AG04450 (cell line): ENCODE measurements around the gene C9orf43. TPM values are rescaled to one million over a fixed set of nuclear protein-coding genes. Genes with fewer than 3 reads are reported as not detected.

Source experiments
- CTCF ChIA-PET: fragments of 300-600, 350-600 bp; formaldehyde crosslinking; extraction: SDS; loops from one replicate; lab custom pipeline; 2022; ENCODE audit warnings: antibody characterized with exemption, inconsistent platforms; lab: Charles Lee
- POLR2A ChIA-PET: fragments of 350-600 bp; formaldehyde crosslinking; extraction: SDS; loops from one replicate; lab custom pipeline; 2021; ENCODE audit warnings: antibody characterized with exemption, inconsistent platforms; lab: Yijun Ruan, JAX
- DNase-seq: peaks from one replicate; pipeline ENCODE4 v3.0.0-alpha.2; 2011; ENCODE audit warnings: low read depth, low spot score
- H3K27ac ChIP-seq: one replicate; pipeline ENCODE4 v1.5.1; 2012; ENCODE audit warnings: low read depth, low read length, control low read depth
- H3K27me3 ChIP-seq: one replicate; pipeline ENCODE4 v1.6.0; 2012; ENCODE audit warnings: low read length; ENCODE audit not compliant: control insufficient read depth, insufficient read depth
- H3K4me3 ChIP-seq: 2 replicates; pipeline ENCODE4 v1.5.1; 2011; ENCODE audit warnings: mild to moderate bottlenecking, low read depth, low read length, control low read depth
- H3K9me3 ChIP-seq: 2 replicates; pipeline ENCODE4 v1.5.1; 2012; ENCODE audit warnings: low read length; ENCODE audit not compliant: control insufficient read depth, insufficient read depth
- polyA plus RNA-seq: library from polyadenylated mRNA; depleted of rRNA; stranded (reverse); fragments of >200 nt; gene quantifications from 2 replicates; pipeline ENCODE4 v1.2.3, GENCODE V29; 2011
- TF ChIP-seq, protein P1 (sequence below): IDR thresholded peaks from 2 replicates; pipeline ENCODE4 v1.5.1; 2011; ENCODE audit warnings: low read depth, low read length, control low read depth, inconsistent platforms

The C9orf43 gene
- polyA plus RNA-seq, 1 experiment, result 0.50 TPM

DNA sequence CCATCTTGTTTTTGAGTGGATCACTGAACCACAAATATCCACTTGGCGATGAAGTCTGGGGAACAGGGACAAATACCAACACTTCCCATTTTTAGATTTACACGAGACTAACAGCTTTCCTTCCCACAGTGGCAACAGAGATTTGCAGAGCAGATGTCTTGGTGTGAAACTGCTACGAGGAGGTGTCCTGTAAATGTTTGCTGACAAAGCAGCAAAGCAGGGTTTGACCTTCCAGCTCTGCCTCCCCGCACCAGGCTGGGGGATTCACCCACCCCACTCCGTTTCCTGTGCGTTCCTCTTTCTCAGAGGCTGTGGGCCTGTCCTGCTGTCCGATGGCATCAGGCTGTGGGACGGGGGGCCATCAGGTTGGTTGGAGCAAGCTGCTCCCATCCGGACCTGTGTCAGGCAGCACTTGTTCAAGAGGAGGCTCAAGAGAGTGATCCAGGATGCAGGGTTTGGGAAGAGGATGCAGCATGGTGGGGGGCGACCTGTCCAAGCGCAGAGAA lies 52.3 kb downstream of the C9orf43 start:
- ChIA-PET CTCF (interaction anchor here (0.6 to 1.2 kb wide), 2 partner anchors 26 to 127 kb away, joined by 3 read pairs; no protein-coding TSS in a partner anchor), POLR2A (interaction anchor here (1.2 kb wide), 1 partner anchor 103 kb away, joined by 4 read pairs; no protein-coding TSS in a partner anchor)
- Histone ChIP-seq H3K27ac (no peak overlapping the region), H3K4me3 (no peak overlapping the region), H3K9me3 (no peaks in the 10 kb centered on the region; the same call in 1 of the 2 replicates), H3K27me3 (peaks cover 3% of the 10 kb centered on the region)
- TF ChIP-seq, protein P1, sequence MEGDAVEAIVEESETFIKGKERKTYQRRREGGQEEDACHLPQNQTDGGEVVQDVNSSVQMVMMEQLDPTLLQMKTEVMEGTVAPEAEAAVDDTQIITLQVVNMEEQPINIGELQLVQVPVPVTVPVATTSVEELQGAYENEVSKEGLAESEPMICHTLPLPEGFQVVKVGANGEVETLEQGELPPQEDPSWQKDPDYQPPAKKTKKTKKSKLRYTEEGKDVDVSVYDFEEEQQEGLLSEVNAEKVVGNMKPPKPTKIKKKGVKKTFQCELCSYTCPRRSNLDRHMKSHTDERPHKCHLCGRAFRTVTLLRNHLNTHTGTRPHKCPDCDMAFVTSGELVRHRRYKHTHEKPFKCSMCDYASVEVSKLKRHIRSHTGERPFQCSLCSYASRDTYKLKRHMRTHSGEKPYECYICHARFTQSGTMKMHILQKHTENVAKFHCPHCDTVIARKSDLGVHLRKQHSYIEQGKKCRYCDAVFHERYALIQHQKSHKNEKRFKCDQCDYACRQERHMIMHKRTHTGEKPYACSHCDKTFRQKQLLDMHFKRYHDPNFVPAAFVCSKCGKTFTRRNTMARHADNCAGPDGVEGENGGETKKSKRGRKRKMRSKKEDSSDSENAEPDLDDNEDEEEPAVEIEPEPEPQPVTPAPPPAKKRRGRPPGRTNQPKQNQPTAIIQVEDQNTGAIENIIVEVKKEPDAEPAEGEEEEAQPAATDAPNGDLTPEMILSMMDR, result no peak
- DNase-seq, result no peak

DNA sequence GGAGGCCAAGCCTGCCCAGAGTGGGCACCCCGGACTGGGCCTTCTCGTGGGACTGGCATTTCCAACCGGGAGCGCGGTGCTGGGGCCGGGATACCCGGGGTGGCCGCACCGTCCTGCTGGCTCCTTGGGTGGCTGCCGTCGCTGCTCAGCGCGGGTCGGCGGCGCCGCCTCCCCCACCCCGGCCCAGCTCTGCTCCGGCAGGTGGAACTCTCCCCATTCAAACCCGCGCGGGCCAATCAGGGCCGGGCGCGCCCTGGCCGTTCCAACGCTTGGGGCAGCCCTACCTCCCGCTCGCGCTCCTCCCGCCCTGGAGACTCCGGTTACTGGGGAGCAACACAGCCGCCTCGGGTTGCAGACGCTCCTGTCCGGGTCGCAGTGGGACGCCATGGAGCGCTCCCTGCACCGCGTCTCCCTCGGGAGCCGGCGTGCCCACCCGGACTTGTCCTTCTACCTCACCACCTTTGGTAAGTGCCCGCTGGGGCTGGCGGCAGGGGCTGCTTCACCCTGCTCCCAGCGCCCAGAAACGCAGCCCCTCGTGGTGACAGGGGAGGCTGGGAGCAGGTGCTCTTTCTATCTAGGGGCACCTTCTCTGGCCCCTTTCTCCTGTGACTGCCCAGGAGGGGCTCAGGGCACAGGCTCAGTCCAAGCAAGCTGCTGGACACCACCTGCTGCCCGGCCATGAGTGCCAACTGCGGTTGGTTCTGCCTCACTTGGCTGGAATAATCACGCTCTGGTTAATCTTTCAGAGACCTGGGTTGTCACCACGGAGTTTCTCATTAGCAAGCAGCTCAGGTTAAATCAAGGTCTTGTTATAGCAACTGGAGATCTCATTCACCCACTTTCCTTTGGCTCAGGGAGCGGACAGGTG lies 53.1 kb downstream of the C9orf43 start, which contains the start of gene RGS3:
TSS of gene RGS3 (plus strand) at position 310 of the 868 bp plus-strand sequence. CDS start at position 386, 76 bp downstream.
- Histone ChIP-seq H3K9me3 (no peaks in the 10 kb centered on the region; the same call in 1 of the 2 replicates), H3K27ac (no peak within 1 kb of the TSS), H3K4me3 (peak within 1 kb of the TSS; percentile 43), H3K27me3 (peaks cover 3% of the 10 kb centered on the region)
- TF ChIP-seq, protein P1, result no peak
- no peak for DNase-seq
- ChIA-PET CTCF (interaction anchor here (0.8 to 1.2 kb wide), 3 partner anchors 53 to 126 kb away, joined by 3 read pairs; no protein-coding TSS in a partner anchor), POLR2A (interaction anchor here (1.2 kb wide), 1 partner anchor 102 kb away, joined by 4 read pairs; no protein-coding TSS in a partner anchor)

DNA sequence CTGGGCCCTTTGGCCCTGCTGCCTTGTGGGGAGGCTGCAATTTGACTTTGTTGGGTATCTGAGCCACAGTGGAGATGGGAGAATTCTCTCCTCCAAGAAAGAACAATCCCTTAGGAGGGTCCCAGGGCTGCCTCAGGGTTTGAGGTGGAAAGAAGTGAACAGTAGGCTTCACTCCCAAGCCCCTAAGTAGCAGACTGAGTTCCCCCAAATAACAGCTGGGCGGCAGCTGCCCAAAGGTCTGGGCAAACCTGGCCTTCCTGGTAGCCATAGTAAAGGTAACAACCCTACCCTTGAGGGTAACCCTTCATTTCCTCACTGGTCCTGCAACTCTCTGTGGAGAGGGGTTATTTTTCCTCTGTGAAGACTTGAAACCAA lies 53.7 kb downstream of the C9orf43 start:
- ChIA-PET POLR2A (no interaction called here), CTCF (interaction anchor here (1.1 to 1.2 kb wide), 2 partner anchors 125 to 127 kb away, joined by 3 read pairs; no protein-coding TSS in a partner anchor)
- TF ChIP-seq, protein P1, result no peak
- H3K9me3 ChIP-seq, result no peaks in the 10 kb centered on the region; the same call in 1 of the 2 replicates
- no peak overlapping the region for H3K27ac ChIP-seq
- peaks cover 3% of the 10 kb centered on the region for H3K27me3 ChIP-seq
- H3K4me3 ChIP-seq, result no peak overlapping the region
- no peak for DNase-seq

DNA sequence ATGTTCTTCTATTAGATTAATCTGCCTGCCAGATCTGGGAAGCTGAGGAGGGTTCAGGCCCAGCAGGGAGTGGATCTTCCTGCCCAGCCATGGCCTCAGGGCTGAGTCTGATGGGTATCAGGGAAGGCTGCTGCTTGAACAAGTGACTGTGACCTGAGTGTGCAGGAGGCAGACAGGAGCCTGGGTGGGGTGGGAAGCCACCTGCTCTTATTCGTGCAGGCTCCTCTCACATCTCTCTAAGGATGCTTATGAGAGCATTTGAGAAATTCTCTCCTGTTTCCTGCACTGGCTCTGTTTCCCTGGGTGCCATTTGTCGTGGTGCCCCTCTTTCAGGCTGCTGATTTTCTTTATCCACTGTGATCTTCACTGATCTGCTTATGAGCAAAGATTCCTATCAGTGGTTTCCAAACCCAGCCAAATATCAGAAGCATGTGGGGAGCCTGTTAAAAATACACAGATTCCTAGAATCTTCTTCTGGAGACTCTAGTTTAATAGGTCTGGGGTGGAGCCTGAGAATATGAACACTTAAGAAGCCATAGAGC lies 55.1 kb downstream of the C9orf43 start:
- ChIA-PET POLR2A (interaction anchor here (0.7 kb wide), 1 partner anchor 87 kb away, joined by 7 read pairs; no protein-coding TSS in a partner anchor), CTCF (interaction anchor here (1.1 kb wide), 1 partner anchor 126 kb away, joined by 3 read pairs; no protein-coding TSS in a partner anchor)
- Histone ChIP-seq H3K4me3 (no peak overlapping the region), H3K27ac (no peak overlapping the region), H3K9me3 (no peaks in the 10 kb centered on the region; the same call in 1 of the 2 replicates), H3K27me3 (peaks cover 3% of the 10 kb centered on the region)
- TF ChIP-seq, protein P1, result no peak
- DNase-seq, result no peak
